GM23248 (cell line): ENCODE results near the gene GFPT1. TPM values are rescaled to one million over a fixed set of nuclear protein-coding genes. Genes with fewer than 3 reads are reported as not detected.

Source experiments
- DNase-seq: peaks from one replicate; pipeline ENCODE4 v3.0.0-alpha.2; 2015
- H2AFZ ChIP-seq: fragments of 200-600 bp; sonication (generic); 2 replicates; pipeline ENCODE4 v1.6.1; 2016; ENCODE audit warnings: antibody characterized with exemption
- H3F3A ChIP-seq: fragments of 200-600 bp; sonication (generic); 2 replicates; pipeline ENCODE4 v1.6.1; 2016; ENCODE audit warnings: mild to moderate bottlenecking, antibody characterized with exemption, mixed run types; ENCODE audit not compliant: insufficient read depth
- H3K27ac ChIP-seq: fragments of 200-600 bp; sonication (generic); 2 replicates; pipeline ENCODE4 v1.5.1; 2016; ENCODE audit warnings: mild to moderate bottlenecking
- H3K27me3 ChIP-seq: fragments of 200-600 bp; sonication (generic); replicated peaks from 2 replicates; pipeline ENCODE4 v1.6.1; 2016; ENCODE audit warnings: mild to moderate bottlenecking; ENCODE audit not compliant: insufficient read depth
- H3K36me3 ChIP-seq: fragments of 200-600 bp; sonication (generic); 2 replicates; pipeline ENCODE4 v1.6.1; 2016; ENCODE audit warnings: low read depth, mild to moderate bottlenecking
- H3K4me1 ChIP-seq: fragments of 200-600 bp; sonication (generic); 2 replicates; pipeline ENCODE4 v1.6.1; 2016; ENCODE audit warnings: mild to moderate bottlenecking; ENCODE audit not compliant: insufficient read depth
- H3K4me2 ChIP-seq: fragments of 200-600 bp; sonication (generic); one replicate; pipeline ENCODE4 v1.6.1; 2016; ENCODE audit warnings: mild to moderate bottlenecking; ENCODE audit not compliant: unreplicated experiment
- H3K4me3 ChIP-seq: fragments of 200-600 bp; sonication (generic); 2 replicates; pipeline ENCODE4 v1.5.1; 2016; ENCODE audit warnings: mild to moderate bottlenecking
- H3K79me2 ChIP-seq: fragments of 200-600 bp; sonication (generic); 2 replicates; pipeline ENCODE4 v1.6.1; 2016; ENCODE audit warnings: mild to moderate bottlenecking; ENCODE audit not compliant: insufficient read depth
- H3K9ac ChIP-seq: fragments of 200-600 bp; sonication (generic); 2 replicates; pipeline ENCODE4 v1.6.1; 2016; ENCODE audit warnings: mild to moderate bottlenecking
- H3K9me2 ChIP-seq: fragments of 200-600 bp; sonication (generic); 2 replicates; pipeline ENCODE4 v1.6.1; 2016; ENCODE audit warnings: mixed run types, mild to moderate bottlenecking, moderate library complexity; ENCODE audit not compliant: insufficient read depth
- H3K9me3 ChIP-seq: fragments of 200-600 bp; sonication (generic); one replicate; pipeline ENCODE4 v1.6.1; 2017; ENCODE audit warnings: low read depth
- H4K20me1 ChIP-seq: fragments of 200-600 bp; sonication (generic); 2 replicates; pipeline ENCODE4 v1.6.0; 2016; ENCODE audit not compliant: insufficient read depth
- EZH2 ChIP-seq: fragments of 200-600 bp; sonication (generic); IDR thresholded peaks from 2 replicates; pipeline ENCODE4 v1.6.1; 2018; ENCODE audit warnings: antibody characterized with exemption, mild to moderate bottlenecking; ENCODE audit not compliant: insufficient read depth, poor library complexity, severe bottlenecking
- EZH2phosphoT487 ChIP-seq: fragments of 200-600 bp; sonication (generic); IDR thresholded peaks from 2 replicates; pipeline ENCODE4 v1.6.1; 2018; ENCODE audit warnings: antibody characterized with exemption, moderate library complexity, mild to moderate bottlenecking, low read depth; ENCODE audit not compliant: insufficient read depth
- WGBS, 2 experiments: methylation state at CpG; one replicate each; pipeline ENCODE4 v1.1.6; 2015 to 2017; ENCODE audit warnings: low lambda C conversion rate in 2 of 2, low coverage in 1 of 2; ENCODE audit errors: missing lambda C conversion rate in 2 of 2; 5-methylcytosine and 5-hydroxymethylcytosine counted together
- in situ Hi-C: fragments of 300-500 bp; cut with MboI; formaldehyde crosslinking; loops from 2 replicates; pipeline ENCODE4 v1.15.0; 2020
- polyA plus RNA-seq: library from polyadenylated mRNA; unstranded; fragments of >200 nt; fragmentation: Nextera tagmentation; extraction: Ambion mirVana; gene quantifications from 2 replicates; pipeline ENCODE4 v1.2.1, GENCODE V29; 2016
- total RNA-seq: library from RNA; depleted of rRNA; stranded (reverse); fragments of >200 nt; shearing (Covaris generic); gene quantifications from 2 replicates; pipeline ENCODE4 v1.2.3, GENCODE V29; 2014

GFPT1 gene
- total and polyA plus RNA-seq, 2 experiments from 2014 or later, result 53.3 to 115 TPM

GRCh38 chr2:69383176-69383812 is 3.7 kb downstream of the GFPT1 start:
- peaks cover 56% of the 10 kb centered on the region for H3F3A ChIP-seq
- peak; percentile 7 for DNase-seq
- no peaks in the 10 kb centered on the region for H3K36me3 ChIP-seq
- no peaks in the 10 kb centered on the region for H3K9me3 ChIP-seq
- H3K4me3 ChIP-seq, result peak overlapping the region; percentile 94
- in situ Hi-C loops, result no loop called here
- peaks cover 47% of the 10 kb centered on the region for H3K4me1 ChIP-seq
- no peaks in the 10 kb centered on the region for H3K9me2 ChIP-seq
- H2AFZ ChIP-seq, result no peak overlapping the region
- TF ChIP-seq EZH2phosphoT487 (no peak), EZH2 (no peak)
- 81 to 84% methylated on average over 7 of the region's 7 CpGs for WGBS, 2 experiments
- no peaks in the 10 kb centered on the region for H3K27me3 ChIP-seq
- H4K20me1 ChIP-seq, result peaks cover 25% of the 10 kb centered on the region
- H3K27ac ChIP-seq, result 0 out of 2 replicates have a peak overlapping the region, but pooled peaks have one; percentile 1
- H3K4me2 ChIP-seq, result peak overlapping the region; percentile 98
- peaks cover 87% of the 10 kb centered on the region for H3K79me2 ChIP-seq
- no peak overlapping the region for H3K9ac ChIP-seq

GRCh38 chr2:69382547-69382946 is 4.5 kb downstream of the GFPT1 start:
- 38 to 44% methylated on average over 2 of the region's 2 CpGs for WGBS, 2 experiments
- H3K9me2 ChIP-seq, result no peaks in the 10 kb centered on the region
- in situ Hi-C loops, result no loop called here

GRCh38 chr2:69381337-69381737 is 5.7 kb downstream of the GFPT1 start:
- Histone ChIP-seq H2AFZ (no peak overlapping the region), H3K27me3 (no peaks in the 10 kb centered on the region), H4K20me1 (peaks cover 25% of the 10 kb centered on the region), H3K79me2 (peaks cover 100% of the 10 kb centered on the region), H3K9me3 (no peaks in the 10 kb centered on the region), H3K27ac (peak overlapping the region; percentile 28; the same call in 1 of the 2 replicates), H3K36me3 (peaks cover 2% of the 10 kb centered on the region; the same call in 1 of the 2 replicates), H3K9ac (no peak overlapping the region), H3F3A (peaks cover 53% of the 10 kb centered on the region), H3K4me1 (peaks cover 47% of the 10 kb centered on the region), H3K9me2 (no peaks in the 10 kb centered on the region), H3K4me2 (no peak overlapping the region), H3K4me3 (no peak overlapping the region)
- WGBS, 2 experiments, result 91 to 100% methylated on average over 1 of the region's 1 CpG
- peak; percentile 50 for DNase-seq
- TF ChIP-seq EZH2phosphoT487 (no peak), EZH2 (no peak)
- in situ Hi-C loops, result no loop called here

More at GRCh38 chr2:69382547-69382946, 4.5 kb downstream of the GFPT1 start:
- peak overlapping the region; percentile 98 for H3K4me2 ChIP-seq
- H4K20me1 ChIP-seq, result peaks cover 25% of the 10 kb centered on the region
- no peak overlapping the region for H3K9ac ChIP-seq
- H3K27me3 ChIP-seq, result no peaks in the 10 kb centered on the region
- peaks cover 95% of the 10 kb centered on the region for H3K79me2 ChIP-seq
- H3F3A ChIP-seq, result peaks cover 48% of the 10 kb centered on the region
- H3K4me1 ChIP-seq, result peaks cover 47% of the 10 kb centered on the region
- H3K27ac ChIP-seq, result 0 out of 2 replicates have a peak overlapping the region, but pooled peaks have one; percentile 1
- peak overlapping the region; percentile 17 for H3K4me3 ChIP-seq
- DNase-seq, result no peak
- H3K36me3 ChIP-seq, result no peaks in the 10 kb centered on the region
- TF ChIP-seq EZH2, result no peak
- TF ChIP-seq EZH2phosphoT487, result no peak
- H2AFZ ChIP-seq, result no peak overlapping the region
- H3K9me3 ChIP-seq, result no peaks in the 10 kb centered on the region

- peak overlapping the region; percentile 28 for H3K27ac ChIP-seq
- no peaks in the 10 kb centered on the region for H3K9me2 ChIP-seq
- in situ Hi-C loops, result no loop called here
- no peak for TF ChIP-seq EZH2
- no peak for TF ChIP-seq EZH2phosphoT487
- H2AFZ ChIP-seq, result no peak overlapping the region
- WGBS, 2 experiments, result 91 to 93% methylated on average over 12 of the region's 12 CpGs
- no peaks in the 10 kb centered on the region for H3K27me3 ChIP-seq
- no peaks in the 10 kb centered on the region for H3K9me3 ChIP-seq
- H3K4me3 ChIP-seq, result no peak overlapping the region
- no peak overlapping the region for H3K9ac ChIP-seq
- peak; percentile 30 for DNase-seq
- H3K4me1 ChIP-seq, result peaks cover 44% of the 10 kb centered on the region
- H3K79me2 ChIP-seq, result peaks cover 100% of the 10 kb centered on the region
- peaks cover 52% of the 10 kb centered on the region for H3F3A ChIP-seq
- peaks cover 26% of the 10 kb centered on the region for H4K20me1 ChIP-seq
- no peak overlapping the region for H3K4me2 ChIP-seq
- peaks cover 5% of the 10 kb centered on the region; the same call in 1 of the 2 replicates for H3K36me3 ChIP-seq
Measured at GRCh38 chr2:69380072-69380917, 6.7 kb downstream of the GFPT1 start.
